Measurements from ENCODE around the gene NRXN3.
"Not testable (repeated sequence)": the region's sequence is repeated elsewhere in the genome, so short reads cannot be mapped to it uniquely, and the experiment has no call there.

Gene NRXN3

DNA sequence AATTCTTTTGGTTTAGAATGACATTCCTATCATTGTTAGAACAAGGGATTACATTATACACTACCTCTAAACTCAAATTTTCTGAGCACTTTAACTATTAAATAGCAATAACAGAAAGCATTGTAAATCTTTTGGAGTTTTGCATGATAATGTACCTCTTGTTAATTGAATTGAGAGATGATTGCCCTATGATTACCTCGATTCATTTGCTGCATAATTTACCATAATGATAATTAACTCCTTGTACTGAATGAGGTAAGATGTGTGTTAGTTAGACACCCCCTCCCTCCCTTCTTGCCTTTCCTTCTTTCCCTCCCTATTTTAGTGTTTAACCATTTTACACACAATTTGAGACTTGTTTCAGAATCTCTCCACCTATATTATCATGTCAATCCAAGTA is 1572.0 kb downstream of the NRXN3 start:
- ChIA-PET CTCF (no interaction called here), POLR2A (no interaction called here)

DNA sequence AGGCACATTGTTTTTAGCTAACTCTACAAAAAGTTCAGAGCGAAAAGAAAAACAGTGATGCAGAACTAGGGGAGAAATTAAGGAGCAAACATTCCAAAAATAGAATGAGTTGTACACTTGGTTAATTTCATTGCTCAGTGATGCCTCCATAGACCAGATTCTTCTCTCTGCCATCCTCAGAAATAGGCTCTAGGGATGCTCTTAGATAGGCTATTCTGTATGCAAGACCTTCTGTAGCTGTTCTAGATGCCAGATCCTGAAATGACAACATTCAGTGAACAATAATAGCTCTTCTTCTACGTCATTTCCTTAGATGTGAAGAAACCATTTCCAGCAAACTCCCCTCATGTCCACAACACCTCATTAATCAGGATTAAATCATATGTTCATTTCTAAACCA is 1574.9 kb downstream of the NRXN3 start:
- TF ChIP-seq, protein P1, sequence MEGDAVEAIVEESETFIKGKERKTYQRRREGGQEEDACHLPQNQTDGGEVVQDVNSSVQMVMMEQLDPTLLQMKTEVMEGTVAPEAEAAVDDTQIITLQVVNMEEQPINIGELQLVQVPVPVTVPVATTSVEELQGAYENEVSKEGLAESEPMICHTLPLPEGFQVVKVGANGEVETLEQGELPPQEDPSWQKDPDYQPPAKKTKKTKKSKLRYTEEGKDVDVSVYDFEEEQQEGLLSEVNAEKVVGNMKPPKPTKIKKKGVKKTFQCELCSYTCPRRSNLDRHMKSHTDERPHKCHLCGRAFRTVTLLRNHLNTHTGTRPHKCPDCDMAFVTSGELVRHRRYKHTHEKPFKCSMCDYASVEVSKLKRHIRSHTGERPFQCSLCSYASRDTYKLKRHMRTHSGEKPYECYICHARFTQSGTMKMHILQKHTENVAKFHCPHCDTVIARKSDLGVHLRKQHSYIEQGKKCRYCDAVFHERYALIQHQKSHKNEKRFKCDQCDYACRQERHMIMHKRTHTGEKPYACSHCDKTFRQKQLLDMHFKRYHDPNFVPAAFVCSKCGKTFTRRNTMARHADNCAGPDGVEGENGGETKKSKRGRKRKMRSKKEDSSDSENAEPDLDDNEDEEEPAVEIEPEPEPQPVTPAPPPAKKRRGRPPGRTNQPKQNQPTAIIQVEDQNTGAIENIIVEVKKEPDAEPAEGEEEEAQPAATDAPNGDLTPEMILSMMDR (IDR thresholded peaks at IDR 0.05; ENCODE audit: control extremely low read depth, extremely low read depth, low read depth, missing control alignments), result no peak
- ChIA-PET CTCF (no interaction called here), POLR2A (no interaction called here)
- no peak for DNase-seq (ENCODE audit: extremely low spot score)

More for the DNA sequence above, 1572.0 kb downstream of the NRXN3 start:
- TF ChIP-seq, protein P1 (IDR thresholded peaks at IDR 0.05; ENCODE audit: control extremely low read depth, extremely low read depth, low read depth, missing control alignments), result no peak
- DNase-seq (ENCODE audit: extremely low spot score), result no peak

DNA sequence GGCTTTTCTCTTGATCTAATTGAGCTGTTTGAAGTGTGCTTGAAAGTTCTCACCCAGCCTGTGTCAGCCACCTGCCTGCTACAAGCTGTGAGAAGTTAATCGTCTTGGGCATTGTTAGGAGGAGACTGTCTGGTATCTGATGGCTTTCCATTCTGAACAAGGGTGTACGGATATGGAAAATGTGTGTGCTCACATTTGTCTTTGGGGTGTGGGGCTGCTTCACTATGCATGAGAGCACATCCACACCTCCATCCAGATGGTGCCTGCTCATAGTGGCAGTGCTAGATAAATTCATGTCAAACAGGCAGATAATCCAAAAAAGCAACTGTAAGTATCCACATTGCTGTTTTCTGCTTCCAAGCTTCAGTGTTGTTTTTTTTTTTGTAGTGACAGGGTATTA is 1578.9 kb downstream of the NRXN3 start:
- TF ChIP-seq, protein P1 (IDR thresholded peaks at IDR 0.05; ENCODE audit: control extremely low read depth, extremely low read depth, low read depth, missing control alignments), result no peak
- ChIA-PET POLR2A (no interaction called here), CTCF (interaction anchor here (1.3 kb wide), 1 partner anchor 14 kb away, joined by 4 read pairs; no protein-coding TSS in a partner anchor)
- no peak for DNase-seq (ENCODE audit: extremely low spot score)

DNA sequence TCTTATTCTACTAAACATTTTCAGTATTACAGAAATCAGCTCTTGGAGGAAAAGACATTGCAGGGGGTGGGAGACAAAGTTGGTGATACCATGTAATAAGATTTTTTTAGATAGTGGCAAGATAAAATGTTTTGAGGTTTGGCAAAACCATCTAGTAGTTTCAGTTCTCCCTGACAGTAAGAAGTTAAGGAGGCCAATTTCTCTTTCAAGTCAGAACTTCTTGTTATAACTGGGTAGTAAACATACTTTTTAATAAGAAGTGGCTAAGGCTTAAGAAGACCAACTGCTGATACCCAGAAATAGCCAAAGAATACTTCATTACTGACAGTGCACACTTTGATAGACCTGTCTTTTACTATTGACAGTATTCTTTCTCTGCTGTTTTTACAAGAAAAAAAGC is 1588.8 kb downstream of the NRXN3 start:
- no peak for DNase-seq (ENCODE audit: extremely low spot score)
- ChIA-PET POLR2A (no interaction called here), CTCF (interaction anchor here (0.7 kb wide), 1 partner anchor 12 kb away, joined by 3 read pairs; no protein-coding TSS in a partner anchor)
- TF ChIP-seq, protein P1 (IDR thresholded peaks at IDR 0.05; ENCODE audit: control extremely low read depth, extremely low read depth, low read depth, missing control alignments), result no peak

DNA sequence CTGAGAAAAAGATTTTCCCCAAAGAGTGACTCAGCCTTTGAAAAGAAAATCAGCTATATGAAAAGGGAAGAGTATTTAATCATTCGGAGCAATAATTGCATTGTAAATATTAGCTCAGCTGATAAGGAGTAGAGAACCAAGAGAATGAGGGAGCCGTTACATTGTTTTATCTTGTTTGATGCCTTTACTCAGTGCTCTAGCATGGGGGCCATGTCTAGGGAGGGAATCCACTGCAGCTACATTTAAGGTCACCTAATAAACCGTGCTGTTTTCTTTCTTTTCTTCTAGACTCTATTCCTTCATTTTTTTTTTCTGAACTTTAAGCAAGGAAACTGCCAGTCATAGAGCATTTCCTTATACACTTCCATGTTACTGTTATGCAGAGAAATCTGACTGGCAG is 1594.2 kb downstream of the NRXN3 start:
- ChIA-PET POLR2A (no interaction called here), CTCF (no interaction called here)
- TF ChIP-seq, protein P1 (IDR thresholded peaks at IDR 0.05; ENCODE audit: control extremely low read depth, extremely low read depth, low read depth, missing control alignments), result no peak
- DNase-seq (ENCODE audit: extremely low spot score), result no peak

DNA sequence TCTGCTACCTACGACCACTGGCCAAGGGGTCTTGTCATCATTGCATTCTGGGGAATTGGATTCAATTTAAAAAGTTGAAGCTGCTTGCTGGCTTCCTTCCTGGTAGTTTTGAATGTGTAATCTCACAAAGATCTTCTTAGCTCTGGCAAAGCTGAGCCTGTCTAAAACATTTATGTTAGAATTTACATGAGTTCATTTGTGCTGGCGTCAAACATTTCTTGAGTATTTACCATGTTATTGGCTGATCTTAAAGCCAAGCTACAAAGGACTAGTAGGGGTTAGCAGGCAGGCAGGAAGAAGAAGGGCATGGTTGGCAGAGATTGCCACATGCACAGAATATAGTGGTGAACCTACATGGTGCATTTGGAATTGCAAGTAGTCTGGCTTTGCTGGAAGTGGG is 1596.3 kb downstream of the NRXN3 start:
- no peak for DNase-seq (ENCODE audit: extremely low spot score)
- ChIA-PET CTCF (no interaction called here), POLR2A (no interaction called here)
- TF ChIP-seq, protein P1 (IDR thresholded peaks at IDR 0.05; ENCODE audit: control extremely low read depth, extremely low read depth, low read depth, missing control alignments), result no peak

DNA sequence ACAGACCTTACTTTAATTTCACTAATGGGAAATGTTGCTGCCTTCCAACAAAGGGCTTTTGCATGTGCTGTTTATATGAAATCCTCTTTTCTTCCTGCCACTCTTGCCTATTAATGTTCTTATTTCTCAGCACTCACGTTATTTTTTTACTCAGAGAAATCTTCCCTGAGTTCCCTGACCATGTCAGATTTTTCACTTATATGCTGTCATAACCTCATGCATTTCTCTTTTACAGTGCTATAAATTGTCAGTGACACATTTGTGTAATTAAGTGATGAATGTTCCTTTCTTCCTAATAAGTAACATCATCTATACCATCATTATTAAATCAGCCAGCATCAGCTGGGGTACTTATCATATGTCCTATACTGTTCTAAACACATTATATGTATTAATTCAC is 1597.1 kb downstream of the NRXN3 start:
- DNase-seq (ENCODE audit: extremely low spot score), result no peak
- TF ChIP-seq, protein P1 (IDR thresholded peaks at IDR 0.05; ENCODE audit: control extremely low read depth, extremely low read depth, low read depth, missing control alignments), result no peak
- CTCF ChIA-PET, result no interaction called here
- POLR2A ChIA-PET, result no interaction called here

DNA sequence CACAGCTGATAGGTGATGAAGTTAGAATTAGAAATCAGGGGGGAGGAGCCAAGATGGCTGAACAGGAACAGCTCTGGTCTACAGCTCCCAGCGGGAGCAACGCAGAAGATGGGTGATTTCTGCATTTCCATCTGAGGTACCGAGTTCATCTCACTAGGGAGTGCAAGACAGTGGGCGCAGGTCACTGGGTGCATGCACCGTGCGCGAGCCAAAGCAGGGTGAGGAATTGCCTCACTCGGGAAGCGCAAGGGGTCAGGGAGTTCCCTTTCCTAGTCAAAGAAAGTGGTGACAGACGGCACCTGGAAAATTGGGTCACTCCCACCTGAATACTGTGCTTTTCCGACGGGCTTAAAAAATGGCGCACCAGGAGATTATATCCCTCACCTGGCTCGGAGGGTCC is 1597.5 kb downstream of the NRXN3 start:
- CTCF ChIA-PET, result not testable (repeated sequence)

More for the DNA sequence above, 1597.5 kb downstream of the NRXN3 start:
- POLR2A ChIA-PET; DNase-seq (ENCODE audit: extremely low spot score): not testable (repeated sequence)
